T-helper 1 cell treated with Interleukin-12 subunit alpha and Interleukin-12 subunit beta and Interleukin-4 antibody, amounts not matched to agents 30 μg/mL and 1 μg/mL, for 36 hours (primary cell): ENCODE results near the gene PCAT6.
"Not testable (repeated sequence)": the region's sequence is repeated elsewhere in the genome, so short reads cannot be mapped to it uniquely, and the experiment has no call there.

Experiments used
- H3K27ac Mint-ChIP-seq: one replicate; pipeline ENCODE4 v1.8.0; 2021; ENCODE audit warnings: mild to moderate bottlenecking, mixed read lengths
- H3K27me3 Mint-ChIP-seq: one replicate; pipeline ENCODE4 v1.8.0; 2021; ENCODE audit warnings: low read depth, mixed read lengths
- H3K36me3 Mint-ChIP-seq: one replicate; pipeline ENCODE4 v1.8.0; 2021; ENCODE audit warnings: low read depth, mixed read lengths
- H3K4me1 Mint-ChIP-seq: one replicate; pipeline ENCODE4 v1.8.0; 2021; ENCODE audit warnings: low read depth, mixed read lengths
- H3K4me3 Mint-ChIP-seq: one replicate; pipeline ENCODE4 v1.8.0; 2021; ENCODE audit warnings: mild to moderate bottlenecking, moderate library complexity, mixed read lengths
- H3K9me3 Mint-ChIP-seq: one replicate; pipeline ENCODE4 v1.8.0; 2021; ENCODE audit warnings: mixed read lengths

PCAT6 gene

DNA sequence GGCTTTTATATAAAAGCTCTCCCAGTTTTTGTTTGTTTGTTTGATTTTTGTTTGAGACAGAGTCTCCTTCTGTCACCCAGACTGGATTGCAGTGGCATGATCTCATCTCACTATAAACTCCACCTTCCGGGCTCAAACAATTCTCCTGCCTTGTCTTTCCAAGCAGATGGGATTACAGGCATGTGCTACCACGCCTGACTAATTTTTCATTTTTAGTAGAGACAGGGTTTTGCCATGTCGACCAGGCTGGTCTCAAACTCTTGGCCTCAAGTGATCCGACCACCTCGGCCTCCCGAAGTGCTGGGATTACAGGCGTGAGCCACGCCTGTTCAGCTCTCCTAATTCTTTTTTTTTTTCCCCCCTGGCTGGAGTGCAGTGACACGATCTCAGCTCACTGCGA is 4.4 kb downstream of the PCAT6 start:
- no peak overlapping the region for H3K4me3 Mint-ChIP-seq
- no peak overlapping the region for H3K27ac Mint-ChIP-seq
- H3K9me3 Mint-ChIP-seq = no peaks in the 10 kb centered on the region
- H3K36me3 Mint-ChIP-seq = peaks cover 2% of the 10 kb centered on the region
- H3K4me1 Mint-ChIP-seq = peaks cover 19% of the 10 kb centered on the region
- H3K27me3 Mint-ChIP-seq = peaks cover 38% of the 10 kb centered on the region

DNA sequence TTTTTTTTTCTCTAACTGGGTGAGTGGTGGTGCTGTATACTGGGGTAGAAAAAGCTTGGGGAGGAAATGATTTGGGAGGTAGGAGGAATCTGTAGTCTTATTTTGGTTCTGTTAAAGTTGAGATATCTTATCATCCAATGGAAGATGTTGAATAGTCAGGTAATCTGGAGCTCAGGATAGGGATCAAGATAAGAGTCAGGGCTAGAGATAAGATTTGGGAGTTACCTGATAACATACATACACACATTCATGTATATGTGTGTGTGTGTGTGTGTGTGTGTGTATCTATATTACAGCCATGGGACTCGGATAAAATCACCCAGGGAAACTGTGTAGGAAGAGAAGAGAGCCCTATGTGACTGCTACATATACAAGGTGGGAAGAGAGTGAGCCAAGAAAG is 8.1 kb downstream of the PCAT6 start:
- peaks cover 2% of the 10 kb centered on the region for H3K4me1 Mint-ChIP-seq
- H3K9me3 Mint-ChIP-seq = no peaks in the 10 kb centered on the region
- no peak overlapping the region for H3K27ac Mint-ChIP-seq
- H3K27me3 Mint-ChIP-seq = peaks cover 49% of the 10 kb centered on the region
- H3K36me3 Mint-ChIP-seq = no peaks in the 10 kb centered on the region
- H3K4me3 Mint-ChIP-seq = no peak overlapping the region

DNA sequence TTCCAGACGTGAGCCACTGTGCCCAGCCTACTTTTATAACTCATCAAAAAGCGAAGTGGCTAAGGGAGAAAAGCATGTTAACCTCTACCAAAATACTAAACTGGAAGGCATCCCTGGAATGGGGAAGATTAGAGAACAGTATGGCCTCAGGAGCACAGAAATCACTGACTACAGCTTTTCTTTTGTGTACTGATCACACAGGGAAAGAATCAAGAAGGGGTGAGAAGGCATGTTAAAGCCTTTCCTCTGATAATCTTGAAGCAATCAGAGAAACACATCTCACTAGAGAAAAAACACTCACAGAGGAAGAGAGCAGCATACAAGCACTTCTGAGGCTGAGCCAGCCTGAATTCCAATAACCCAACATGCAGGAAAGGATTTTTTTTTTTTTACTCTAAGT is 10.7 kb downstream of the PCAT6 start:
- H3K4me1 Mint-ChIP-seq = peaks cover 4% of the 10 kb centered on the region
- peaks cover 54% of the 10 kb centered on the region for H3K27me3 Mint-ChIP-seq
- H3K36me3 Mint-ChIP-seq = no peaks in the 10 kb centered on the region
- H3K27ac Mint-ChIP-seq = no peak overlapping the region
- H3K9me3 Mint-ChIP-seq = no peaks in the 10 kb centered on the region
- no peak overlapping the region for H3K4me3 Mint-ChIP-seq

DNA sequence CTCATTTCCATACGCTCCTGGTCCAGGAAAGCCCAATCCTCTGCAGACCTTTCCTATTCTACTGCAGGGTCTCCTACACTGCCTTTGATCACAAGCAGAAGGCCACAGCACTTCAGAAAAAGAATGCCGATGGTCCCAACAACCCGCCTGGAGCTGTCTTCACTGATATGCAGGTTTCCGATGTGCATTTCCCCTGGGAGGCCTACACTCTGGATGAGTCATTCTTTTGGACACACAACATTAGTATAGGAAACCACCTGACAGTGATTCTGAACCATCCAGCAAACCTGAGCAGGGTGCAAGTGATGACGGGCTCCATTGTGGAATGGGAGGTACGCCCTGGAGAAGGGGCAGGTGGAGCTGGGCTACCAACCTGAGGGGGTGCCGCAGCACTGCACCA is 15.0 kb downstream of the PCAT6 start:
- no peaks in the 10 kb centered on the region for H3K36me3 Mint-ChIP-seq
- peaks cover 9% of the 10 kb centered on the region for H3K4me1 Mint-ChIP-seq
- H3K4me3 Mint-ChIP-seq = no peak overlapping the region
- H3K9me3 Mint-ChIP-seq = no peaks in the 10 kb centered on the region
- no peak overlapping the region for H3K27ac Mint-ChIP-seq
- peaks cover 29% of the 10 kb centered on the region for H3K27me3 Mint-ChIP-seq

DNA sequence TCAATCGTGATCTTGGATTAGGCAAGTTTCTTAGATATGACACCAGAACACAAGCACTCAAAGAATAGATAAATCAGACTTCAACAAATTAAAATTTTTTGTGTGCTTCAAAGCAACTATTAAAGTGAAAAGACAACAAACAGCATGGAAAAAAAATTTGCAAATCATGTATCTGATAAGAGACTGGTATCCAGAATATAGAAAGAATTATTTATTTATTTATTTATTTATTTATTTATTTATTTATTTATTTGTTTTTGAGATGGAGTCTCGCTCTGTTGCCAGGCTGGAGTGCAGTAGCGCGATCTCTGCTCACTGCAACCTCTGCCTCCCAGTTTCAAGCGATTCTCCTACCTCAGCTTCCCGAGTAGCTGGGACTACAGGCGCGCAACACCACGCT is 18.5 kb downstream of the PCAT6 start:
- H3K4me3 Mint-ChIP-seq, H3K27ac Mint-ChIP-seq, H3K36me3 Mint-ChIP-seq: not testable (repeated sequence)

DNA sequence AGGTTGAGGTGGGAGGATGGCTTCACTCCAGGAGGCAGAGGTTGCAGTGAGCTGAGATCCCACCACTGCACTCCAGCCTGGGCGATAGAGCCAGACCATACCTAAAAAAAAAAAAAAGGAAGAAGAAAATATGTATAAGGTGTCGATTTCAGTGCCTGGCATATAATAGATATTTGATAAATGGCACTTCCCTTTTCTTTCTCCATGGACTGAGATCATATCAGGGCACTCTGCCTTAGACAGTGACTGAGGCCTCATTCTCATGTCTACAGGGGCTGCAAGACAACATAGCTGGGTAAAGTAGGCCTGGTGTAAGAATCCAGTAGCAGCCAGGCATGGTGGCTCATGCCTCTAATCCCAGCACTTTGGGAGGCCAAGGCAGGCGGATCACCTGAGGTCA is 21.2 kb downstream of the PCAT6 start:
- H3K27me3 Mint-ChIP-seq = no peaks in the 10 kb centered on the region
- H3K9me3 Mint-ChIP-seq = no peaks in the 10 kb centered on the region
- H3K36me3 Mint-ChIP-seq = peaks cover 3% of the 10 kb centered on the region
- peaks cover 49% of the 10 kb centered on the region for H3K4me1 Mint-ChIP-seq
- H3K4me3 Mint-ChIP-seq = no peak overlapping the region
- H3K27ac Mint-ChIP-seq = no peak overlapping the region

More for the DNA sequence above, 18.5 kb downstream of the PCAT6 start:
- Mint-ChIP-seq H3K4me1 (peaks cover 29% of the 10 kb centered on the region), H3K27me3 (peaks cover 18% of the 10 kb centered on the region)
- H3K9me3 Mint-ChIP-seq = not testable (repeated sequence)

DNA sequence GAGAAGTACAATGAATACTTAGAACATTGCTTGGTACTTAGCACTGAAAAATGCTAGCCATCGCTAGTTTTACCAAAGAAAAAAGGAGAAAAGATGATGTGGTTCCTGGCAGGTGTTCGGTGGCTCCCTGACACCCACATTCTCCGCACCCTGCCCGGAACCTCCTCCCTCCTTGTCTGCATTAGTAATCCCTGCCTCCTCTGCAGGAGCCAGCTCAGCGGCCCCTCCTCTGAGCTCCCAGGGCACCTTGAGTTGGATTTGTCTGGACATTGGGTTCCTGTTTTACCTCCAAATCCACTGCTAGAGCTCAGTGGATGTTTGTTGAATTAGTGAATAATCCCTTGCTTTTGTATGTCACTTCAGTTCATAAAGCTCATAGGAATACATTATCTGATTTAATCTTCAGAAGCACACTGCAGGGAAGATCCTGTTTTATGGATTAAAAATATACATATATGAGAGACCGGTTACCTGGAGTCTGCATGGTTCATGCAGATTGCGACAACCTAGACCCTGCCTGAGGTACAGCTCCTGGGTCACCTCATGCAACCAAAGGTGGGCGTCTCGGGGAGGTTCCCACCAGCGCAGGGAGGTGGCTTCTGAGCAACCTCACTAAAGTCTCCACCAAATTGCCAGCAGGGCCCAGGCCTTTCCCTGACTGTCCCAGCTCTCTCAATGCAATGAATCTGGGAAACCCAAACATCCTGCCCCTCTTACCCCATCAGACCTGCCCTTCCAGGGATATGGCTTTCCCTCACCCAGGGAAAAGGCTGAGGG is 24.2 kb downstream of the PCAT6 start:
- H3K27ac Mint-ChIP-seq = peak overlapping the region; percentile 85
- H3K36me3 Mint-ChIP-seq = peaks cover 5% of the 10 kb centered on the region
- H3K27me3 Mint-ChIP-seq = no peaks in the 10 kb centered on the region
- H3K4me3 Mint-ChIP-seq = peak overlapping the region; percentile 70
- no peaks in the 10 kb centered on the region for H3K9me3 Mint-ChIP-seq
- H3K4me1 Mint-ChIP-seq = peaks cover 55% of the 10 kb centered on the region

DNA sequence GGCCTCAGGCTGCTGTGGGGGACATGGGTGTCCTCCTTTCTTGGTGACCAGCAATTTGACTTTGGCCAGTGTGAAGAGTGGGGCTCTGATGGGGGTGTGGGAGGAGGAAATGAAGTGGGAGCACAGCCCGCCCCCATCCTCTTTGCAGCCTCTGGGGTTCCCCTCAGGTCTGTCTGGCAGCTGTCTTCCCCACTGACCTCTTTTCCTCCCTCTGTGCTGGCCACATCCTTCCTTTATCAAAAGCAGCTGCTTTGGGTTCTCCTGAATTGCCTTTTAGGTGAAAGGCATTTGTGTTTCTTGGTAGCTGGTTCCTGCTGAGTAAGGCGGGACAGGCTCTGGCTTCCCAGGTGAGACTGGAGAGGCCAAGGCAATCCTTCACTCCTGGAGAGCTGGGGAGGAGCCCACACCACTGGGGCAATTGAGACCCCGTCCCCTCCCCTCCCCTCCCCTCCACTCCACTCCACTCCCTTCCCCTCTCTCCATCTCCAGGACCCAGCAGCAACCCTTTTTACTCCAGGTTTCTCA is 24.9 kb downstream of the PCAT6 start:
- H3K36me3 Mint-ChIP-seq = peaks cover 5% of the 10 kb centered on the region
- no peaks in the 10 kb centered on the region for H3K27me3 Mint-ChIP-seq
- peak overlapping the region; percentile 60 for H3K4me3 Mint-ChIP-seq
- no peaks in the 10 kb centered on the region for H3K9me3 Mint-ChIP-seq
- peak overlapping the region; percentile 85 for H3K27ac Mint-ChIP-seq
- H3K4me1 Mint-ChIP-seq = peaks cover 55% of the 10 kb centered on the region

DNA sequence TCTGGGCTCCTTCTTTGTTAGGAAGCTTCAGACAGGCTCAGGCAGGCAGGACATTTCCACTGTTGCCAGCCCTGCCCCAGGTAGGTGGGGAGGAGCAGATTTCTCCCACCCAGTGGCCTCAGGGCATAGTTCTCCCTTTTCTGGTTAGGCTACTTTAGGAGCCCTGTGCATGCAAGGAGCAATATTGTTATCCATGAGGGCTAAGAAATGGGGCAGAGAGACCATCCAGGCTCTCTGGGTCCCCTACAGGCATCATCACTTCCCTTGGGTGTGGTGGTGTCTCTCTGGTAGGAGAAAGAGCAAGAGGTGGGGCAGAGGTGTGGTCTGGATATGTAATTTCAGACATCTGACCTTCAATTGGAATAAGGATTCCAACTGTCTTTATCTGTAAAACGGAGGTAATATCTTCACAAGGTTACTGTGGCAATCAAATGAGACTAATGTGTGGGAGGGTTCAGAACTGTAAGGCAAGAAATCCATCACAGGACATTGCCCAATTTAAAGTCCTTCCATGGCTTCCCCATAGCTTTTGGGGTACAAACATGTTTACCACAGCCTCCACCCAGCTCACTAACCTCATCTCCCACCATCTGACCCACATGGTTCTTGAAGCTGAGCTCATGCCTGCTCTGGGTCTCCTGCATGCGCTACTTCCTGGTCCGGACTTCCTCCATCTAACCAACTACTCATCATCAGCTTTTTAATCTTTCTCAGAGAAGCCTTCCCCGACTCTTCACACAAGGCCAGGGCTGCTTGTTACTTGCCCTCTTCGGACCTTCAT is 26.1 kb downstream of the PCAT6 start:
- Mint-ChIP-seq H3K4me1 (peaks cover 52% of the 10 kb centered on the region), H3K27ac (peak overlapping the region; percentile 67), H3K9me3 (no peaks in the 10 kb centered on the region), H3K27me3 (no peaks in the 10 kb centered on the region), H3K36me3 (peaks cover 5% of the 10 kb centered on the region), H3K4me3 (peak overlapping the region; percentile 55)

DNA sequence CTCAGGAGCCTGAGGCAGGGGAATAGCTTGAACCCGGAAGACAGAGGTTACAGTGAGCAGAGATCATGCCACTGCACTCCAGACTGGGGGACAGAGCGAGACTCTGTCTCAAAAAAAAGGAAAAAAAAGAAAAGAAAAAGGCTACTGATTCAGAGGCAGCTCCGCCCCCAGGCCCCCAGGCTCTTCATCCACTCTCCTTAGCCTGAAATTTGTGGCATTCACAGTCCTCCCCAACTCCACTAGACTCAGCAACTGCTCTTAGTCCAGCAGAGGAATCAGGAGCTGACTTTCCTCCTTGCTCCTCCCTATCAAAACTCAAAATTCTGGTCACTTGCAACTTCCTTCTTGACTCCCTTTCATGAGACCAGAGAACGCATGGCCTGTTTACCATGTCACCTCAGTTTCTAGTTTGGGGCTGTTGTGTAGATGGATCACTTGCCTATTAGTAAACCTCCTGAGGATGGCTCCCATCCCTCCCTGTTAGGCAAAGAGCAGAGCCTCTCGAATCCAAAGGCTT is 27.1 kb downstream of the PCAT6 start:
- Mint-ChIP-seq H3K4me1 (peaks cover 48% of the 10 kb centered on the region), H3K27ac (peak overlapping the region; percentile 57), H3K36me3 (peaks cover 5% of the 10 kb centered on the region), H3K9me3 (no peaks in the 10 kb centered on the region), H3K27me3 (no peaks in the 10 kb centered on the region), H3K4me3 (peak overlapping the region; percentile 60)

DNA sequence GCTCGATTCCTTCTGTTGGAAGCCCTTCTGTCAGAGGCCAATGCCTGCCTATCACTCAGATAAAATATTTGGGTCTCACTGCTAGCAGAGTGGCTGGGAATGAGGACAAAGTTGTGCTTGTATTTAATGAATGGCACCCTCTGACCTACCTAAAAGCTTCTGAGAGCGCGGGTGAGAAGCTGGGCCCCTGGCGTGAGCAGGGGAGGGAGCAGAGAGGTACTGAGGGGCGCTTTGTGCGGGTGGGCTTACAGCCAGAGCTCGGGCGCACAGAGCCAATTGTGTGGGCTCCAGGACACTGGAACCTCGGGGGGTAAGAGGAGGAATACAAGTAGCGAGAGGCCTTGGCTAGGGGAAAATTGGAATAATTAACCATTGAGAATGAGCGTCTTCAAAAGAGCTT is 32.3 kb downstream of the PCAT6 start:
- H3K4me3 Mint-ChIP-seq = no peak overlapping the region
- peaks cover 19% of the 10 kb centered on the region for H3K4me1 Mint-ChIP-seq
- H3K36me3 Mint-ChIP-seq = no peaks in the 10 kb centered on the region
- no peaks in the 10 kb centered on the region for H3K27me3 Mint-ChIP-seq
- H3K27ac Mint-ChIP-seq = no peak overlapping the region
- H3K9me3 Mint-ChIP-seq = no peaks in the 10 kb centered on the region

DNA sequence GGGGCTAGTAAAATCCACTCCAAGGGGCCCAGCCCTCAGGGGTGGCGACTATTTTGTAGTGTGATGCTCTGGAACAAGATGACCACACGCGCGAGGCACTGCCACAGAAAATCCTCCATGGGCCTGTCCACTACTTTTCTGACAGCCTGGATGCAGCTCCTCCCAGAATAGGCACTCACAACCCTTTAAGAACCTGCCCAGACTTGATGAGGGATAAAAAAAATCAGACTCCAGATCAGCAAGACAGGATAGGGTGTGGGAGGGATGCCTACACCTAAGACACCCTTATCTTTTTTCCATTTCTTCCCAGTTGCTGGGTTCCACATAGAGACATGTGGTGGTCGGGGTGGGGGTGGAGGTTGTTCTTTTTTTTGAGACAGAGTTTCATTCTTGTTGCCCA is 33.5 kb downstream of the PCAT6 start:
- H3K4me3 Mint-ChIP-seq = no peak overlapping the region
- no peak overlapping the region for H3K27ac Mint-ChIP-seq
- peaks cover 24% of the 10 kb centered on the region for H3K4me1 Mint-ChIP-seq
- no peaks in the 10 kb centered on the region for H3K9me3 Mint-ChIP-seq
- H3K27me3 Mint-ChIP-seq = no peaks in the 10 kb centered on the region
- H3K36me3 Mint-ChIP-seq = no peaks in the 10 kb centered on the region

DNA sequence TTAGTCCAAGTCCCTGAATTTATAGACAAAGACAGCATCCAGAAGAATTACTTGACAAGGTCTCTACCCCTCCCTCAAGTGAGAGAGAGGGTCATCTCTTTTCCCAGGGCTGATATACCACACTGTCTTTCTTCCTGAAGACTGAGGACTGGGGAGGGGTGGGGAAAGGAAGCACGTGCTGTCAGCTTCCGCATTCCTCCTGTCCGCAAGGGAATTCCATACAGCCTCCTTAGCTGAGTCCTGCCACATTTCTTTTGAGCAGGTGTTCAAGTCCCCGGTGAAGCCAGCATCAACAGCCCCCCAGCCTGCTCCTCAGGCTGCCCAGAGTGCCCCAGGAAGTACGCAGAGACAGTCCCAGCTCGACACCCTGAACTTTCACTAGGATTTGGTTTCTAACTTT is 34.2 kb downstream of the PCAT6 start:
- peaks cover 26% of the 10 kb centered on the region for H3K4me1 Mint-ChIP-seq

DNA sequence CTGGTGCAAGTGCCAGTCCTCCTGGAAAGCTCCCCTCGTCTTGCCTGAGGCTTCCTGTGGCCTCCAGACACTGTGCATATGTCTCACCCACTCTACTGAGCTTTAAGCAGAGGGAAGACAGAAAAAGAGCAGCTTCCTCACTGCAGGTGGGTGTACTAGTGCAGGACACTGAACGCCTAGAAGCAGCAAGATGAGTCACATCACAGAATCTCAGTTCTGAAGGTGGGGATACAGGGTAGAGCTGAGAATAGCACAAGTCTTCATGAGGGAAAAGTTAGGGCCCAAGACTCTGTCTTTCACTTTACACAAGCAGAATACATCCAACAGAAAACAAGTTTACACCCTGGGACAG is 37.4 kb downstream of the PCAT6 start:
- H3K27ac Mint-ChIP-seq = peak overlapping the region; percentile 46
- peaks cover 37% of the 10 kb centered on the region for H3K4me1 Mint-ChIP-seq
- no peaks in the 10 kb centered on the region for H3K9me3 Mint-ChIP-seq
- no peaks in the 10 kb centered on the region for H3K36me3 Mint-ChIP-seq
- H3K4me3 Mint-ChIP-seq = no peak overlapping the region
- H3K27me3 Mint-ChIP-seq = no peaks in the 10 kb centered on the region

More for the DNA sequence above, 34.2 kb downstream of the PCAT6 start:
- H3K4me3 Mint-ChIP-seq = no peak overlapping the region
- H3K27ac Mint-ChIP-seq = no peak overlapping the region
- no peaks in the 10 kb centered on the region for H3K9me3 Mint-ChIP-seq
- no peaks in the 10 kb centered on the region for H3K36me3 Mint-ChIP-seq
- H3K27me3 Mint-ChIP-seq = no peaks in the 10 kb centered on the region
